BLaER1 treated with 17β-estradiol and CSF1 and Interleukin-3, amounts not matched to agents 10 nM and 100 nM (cell line): ENCODE data around the gene ZNF574.

Experiments used
- H3K27ac ChIP-seq, 11 experiments: shearing (Covaris generic); formaldehyde crosslinking; 2 replicates each; pipeline ENCODE4 v1.8.1; 2022
- H3K27me3 ChIP-seq, 11 experiments: shearing (Covaris generic); formaldehyde crosslinking; 2 replicates each; pipeline ENCODE4 v1.8.1; 2022
- H3K36me3 ChIP-seq, 11 experiments: shearing (Covaris generic); formaldehyde crosslinking; 2 replicates each; pipeline ENCODE4 v1.8.1; 2022
- H3K4me1 ChIP-seq, 10 experiments: shearing (Covaris generic); formaldehyde crosslinking; 2 replicates each; pipeline ENCODE4 v1.8.1; 2022
- H3K4me2 ChIP-seq, 11 experiments: shearing (Covaris generic); formaldehyde crosslinking; 2 replicates each; pipeline ENCODE4 v1.8.1; 2022
- H3K4me3 ChIP-seq, 10 experiments: shearing (Covaris generic); formaldehyde crosslinking; 2 replicates each; pipeline ENCODE4 v1.8.1; 2022
- H3K9ac ChIP-seq, 11 experiments: shearing (Covaris generic); formaldehyde crosslinking; 2 replicates each; pipeline ENCODE4 v1.8.1; 2022
- H3K9me3 ChIP-seq, 11 experiments: shearing (Covaris generic); formaldehyde crosslinking; replicated peaks in 1 of 11; 2 replicates each; pipeline ENCODE4 v1.8.1; 2022
- H4K20me1 ChIP-seq, 11 experiments: shearing (Covaris generic); formaldehyde crosslinking; 2 replicates each; pipeline ENCODE4 v1.8.1; 2022
- Cebpa-rat ChIP-seq, 11 experiments: shearing (Covaris generic); IDR thresholded peaks; 2 replicates each; pipeline ENCODE4 v1.8.1; 2022

ZNF574 gene

DNA sequence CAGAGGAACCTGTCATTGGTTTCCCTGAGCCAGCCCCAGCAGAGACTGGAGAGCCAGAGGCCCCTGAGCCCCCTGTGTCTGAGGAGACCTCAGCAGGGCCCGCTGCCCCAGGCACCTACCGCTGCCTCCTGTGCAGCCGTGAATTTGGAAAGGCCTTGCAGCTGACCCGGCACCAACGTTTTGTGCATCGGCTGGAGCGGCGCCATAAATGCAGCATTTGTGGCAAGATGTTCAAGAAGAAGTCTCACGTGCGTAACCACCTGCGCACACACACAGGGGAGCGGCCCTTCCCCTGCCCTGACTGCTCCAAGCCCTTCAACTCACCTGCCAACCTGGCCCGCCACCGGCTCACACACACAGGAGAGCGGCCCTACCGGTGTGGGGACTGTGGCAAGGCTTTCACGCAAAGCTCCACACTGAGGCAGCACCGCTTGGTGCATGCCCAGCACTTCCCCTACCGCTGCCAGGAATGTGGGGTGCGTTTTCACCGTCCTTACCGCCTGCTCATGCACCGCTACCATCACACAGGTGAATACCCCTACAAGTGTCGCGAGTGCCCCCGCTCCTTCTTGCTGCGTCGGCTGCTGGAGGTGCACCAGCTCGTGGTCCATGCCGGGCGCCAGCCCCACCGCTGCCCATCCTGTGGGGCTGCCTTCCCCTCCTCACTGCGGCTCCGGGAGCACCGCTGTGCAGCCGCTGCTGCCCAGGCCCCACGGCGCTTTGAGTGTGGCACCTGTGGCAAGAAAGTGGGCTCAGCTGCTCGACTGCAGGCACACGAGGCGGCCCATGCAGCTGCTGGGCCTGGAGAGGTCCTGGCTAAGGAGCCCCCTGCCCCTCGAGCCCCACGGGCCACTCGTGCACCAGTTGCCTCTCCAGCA, 4.2 kb downstream of the ZNF574 start:
- Histone ChIP-seq H3K9ac (peak overlapping the region in 3 of 11 experiments; percentile 14 to 35 (median 34); a peak in 3 of 22 replicates), H4K20me1 (peaks cover 56 to 84% (median 78%) of the 10 kb centered on the region in 11 experiments; a peak in 21 of 22 replicates), H3K36me3 (peaks cover 35 to 71% (median 65%) of the 10 kb centered on the region in 11 experiments), H3K9me3 (no peaks in the 10 kb centered on the region), H3K4me1 (peaks cover 17 to 49% (median 38%) of the 10 kb centered on the region in 10 experiments), H3K27me3 (no peaks in the 10 kb centered on the region), H3K27ac (no peak overlapping the region), H3K4me3 (no peak overlapping the region), H3K4me2 (peak overlapping the region in 3 of 11 experiments; percentile 24 to 99 (median 94); a peak in 4 of 22 replicates)
- TF ChIP-seq Cebpa-rat (IDR thresholded peaks at IDR 0.05), result no peak

DNA sequence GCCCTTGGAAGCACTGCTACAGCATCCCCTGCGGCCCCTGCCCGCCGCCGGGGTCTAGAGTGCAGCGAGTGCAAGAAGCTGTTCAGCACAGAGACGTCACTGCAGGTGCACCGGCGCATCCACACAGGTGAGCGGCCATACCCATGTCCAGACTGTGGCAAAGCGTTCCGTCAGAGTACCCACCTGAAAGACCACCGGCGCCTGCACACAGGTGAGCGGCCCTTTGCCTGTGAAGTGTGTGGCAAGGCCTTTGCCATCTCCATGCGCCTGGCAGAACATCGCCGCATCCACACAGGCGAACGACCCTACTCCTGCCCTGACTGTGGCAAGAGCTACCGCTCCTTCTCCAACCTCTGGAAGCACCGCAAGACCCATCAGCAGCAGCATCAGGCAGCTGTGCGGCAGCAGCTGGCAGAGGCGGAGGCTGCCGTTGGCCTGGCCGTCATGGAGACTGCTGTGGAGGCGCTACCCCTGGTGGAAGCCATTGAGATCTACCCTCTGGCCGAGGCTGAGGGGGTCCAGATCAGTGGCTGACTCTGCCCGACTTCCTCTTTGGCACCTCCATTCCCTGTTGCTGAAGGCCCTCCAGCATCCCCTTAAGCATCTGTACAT, 4.9 kb downstream of the ZNF574 start:
- Histone ChIP-seq H3K27me3 (no peaks in the 10 kb centered on the region), H3K36me3 (peaks cover 35 to 71% (median 65%) of the 10 kb centered on the region in 11 experiments), H3K27ac (no peak overlapping the region), H3K4me1 (peaks cover 16 to 50% (median 37%) of the 10 kb centered on the region in 10 experiments), H3K9me3 (no peaks in the 10 kb centered on the region), H4K20me1 (peaks cover 56 to 84% (median 78%) of the 10 kb centered on the region in 11 experiments; a peak in 21 of 22 replicates), H3K4me2 (peak overlapping the region in 4 of 11 experiments; percentile 3 to 25 (median 17); a peak in 3 of 22 replicates), H3K9ac (peak overlapping the region in 3 of 11 experiments; percentile 14 to 26 (median 21); a peak in 2 of 22 replicates), H3K4me3 (no peak overlapping the region)
- no peak for TF ChIP-seq Cebpa-rat (IDR thresholded peaks at IDR 0.05)

DNA sequence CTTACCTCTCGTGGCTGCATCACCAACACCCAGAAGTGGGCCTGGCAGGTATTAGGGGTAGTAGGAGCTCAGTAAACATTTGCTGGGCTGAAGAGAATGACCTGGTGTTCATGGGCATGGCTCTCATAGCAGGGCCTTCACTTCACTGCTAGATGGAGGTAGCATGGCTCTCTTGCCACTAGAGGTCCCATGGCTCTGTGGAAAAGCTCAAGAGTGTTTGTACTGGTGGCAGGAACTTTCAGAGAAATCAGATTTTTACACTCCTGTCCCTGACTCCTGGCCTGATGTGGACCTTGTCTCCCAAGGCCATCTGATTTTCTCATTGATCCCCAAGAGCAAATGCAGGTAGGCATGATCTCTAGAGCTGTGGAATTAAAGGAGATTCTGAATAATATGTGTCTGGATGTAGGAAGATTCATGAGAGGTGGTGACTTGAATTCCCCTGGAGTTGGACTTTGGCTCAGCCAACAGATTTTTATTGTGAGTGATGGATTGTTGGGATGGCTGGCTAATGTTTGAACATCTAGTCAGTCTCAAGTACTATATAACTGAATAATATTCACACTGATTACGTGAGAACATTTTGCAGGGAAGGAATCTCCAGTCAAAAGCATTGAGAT, 5.7 kb downstream of the ZNF574 start:
- Histone ChIP-seq H3K9me3 (no peaks in the 10 kb centered on the region), H4K20me1 (peaks cover 53 to 79% (median 74%) of the 10 kb centered on the region in 11 experiments; a peak in 21 of 22 replicates), H3K9ac (peak overlapping the region in 3 of 11 experiments; percentile 14 to 23 (median 19); a peak in 3 of 22 replicates), H3K27ac (no peak overlapping the region), H3K27me3 (no peaks in the 10 kb centered on the region), H3K4me2 (peak overlapping the region in 4 of 11 experiments; percentile 3 to 25 (median 17); a peak in 2 of 22 replicates), H3K4me3 (no peak overlapping the region), H3K4me1 (peaks cover 22 to 58% (median 45%) of the 10 kb centered on the region in 10 experiments), H3K36me3 (peaks cover 35 to 71% (median 65%) of the 10 kb centered on the region in 11 experiments)
- TF ChIP-seq Cebpa-rat (IDR thresholded peaks at IDR 0.05), result no peak

DNA sequence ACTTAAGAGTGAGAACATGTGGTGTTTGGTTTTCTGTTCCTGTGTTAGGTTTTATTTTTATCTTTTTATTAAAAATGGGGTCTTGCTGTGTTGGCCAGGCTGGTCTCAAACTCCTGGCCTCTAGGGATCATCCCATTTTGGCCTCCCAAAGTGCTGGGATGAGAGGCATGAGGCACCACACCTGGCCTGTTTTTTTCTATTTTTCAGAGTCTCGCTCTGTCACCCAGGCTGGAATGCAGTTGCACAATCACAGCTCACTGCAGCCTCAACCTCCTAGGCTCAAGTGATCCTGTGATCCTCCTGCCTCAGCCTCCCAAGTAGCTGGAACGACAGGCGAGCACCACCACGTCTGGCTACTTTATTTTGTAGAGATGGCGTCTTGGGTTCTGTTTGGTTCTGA, 7.6 kb downstream of the ZNF574 start:
- no peak overlapping the region for H3K9ac ChIP-seq
- TF ChIP-seq Cebpa-rat (IDR thresholded peaks at IDR 0.05), result peak in 5 of 11 experiments; percentile 12 to 56 (median 39); a peak in 5 of 22 replicates
- no peak overlapping the region for H3K4me3 ChIP-seq
- no peak overlapping the region for H3K27ac ChIP-seq
- H3K27me3 ChIP-seq, result no peaks in the 10 kb centered on the region
- peaks cover 21 to 58% (median 46%) of the 10 kb centered on the region in 10 experiments for H3K4me1 ChIP-seq
- H4K20me1 ChIP-seq, result peaks cover 35 to 61% (median 55%) of the 10 kb centered on the region in 11 experiments; a peak in 21 of 22 replicates
- peaks cover 30 to 61% (median 56%) of the 10 kb centered on the region in 11 experiments for H3K36me3 ChIP-seq
- no peaks in the 10 kb centered on the region for H3K9me3 ChIP-seq
- H3K4me2 ChIP-seq, result 0 out of 22 replicates have a peak overlapping the region, but pooled peaks of 1 of the 11 experiments have one; percentile 2

DNA sequence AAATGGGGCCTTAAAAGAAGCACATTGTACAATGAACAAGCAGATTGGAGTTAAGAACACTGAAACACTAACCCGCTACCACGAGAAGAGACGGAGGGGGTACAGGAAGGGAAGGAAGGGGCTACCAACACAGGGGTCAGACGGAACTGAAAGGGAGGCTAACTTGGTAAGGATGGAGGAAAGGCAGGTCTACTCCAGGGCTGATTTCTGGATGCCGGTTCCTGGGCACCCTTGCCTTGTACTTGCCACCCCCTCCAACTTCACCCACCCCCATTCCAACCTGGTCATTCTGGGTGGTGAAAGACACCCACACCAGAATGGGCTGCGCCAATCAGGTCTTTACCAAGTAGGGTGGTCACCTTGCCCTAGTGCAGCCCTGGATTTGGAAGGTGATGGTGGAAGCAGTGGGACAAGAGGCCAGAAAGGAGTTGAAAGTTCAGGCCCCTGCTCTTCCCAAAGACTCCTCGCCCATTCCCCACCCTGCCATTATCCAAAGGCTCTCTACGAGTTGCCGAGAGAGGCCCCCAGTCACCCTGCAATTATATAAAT, 10.3 kb downstream of the ZNF574 start:
- no peaks in the 10 kb centered on the region for H3K9me3 ChIP-seq
- no peak overlapping the region for H3K4me3 ChIP-seq
- H3K4me2 ChIP-seq, result peak overlapping the region in 9 of 11 experiments; percentile 15 to 99 (median 18); a peak in 13 of 22 replicates
- peaks cover 5 to 33% (median 29%) of the 10 kb centered on the region in 11 experiments for H3K36me3 ChIP-seq
- peaks cover 12 to 34% (median 28%) of the 10 kb centered on the region in 11 experiments; a peak in 21 of 22 replicates for H4K20me1 ChIP-seq
- TF ChIP-seq Cebpa-rat (IDR thresholded peaks at IDR 0.05), result no peak
- H3K4me1 ChIP-seq, result peaks cover 38 to 66% (median 55%) of the 10 kb centered on the region in 10 experiments
- no peak overlapping the region for H3K9ac ChIP-seq
- peak overlapping the region in 3 of 11 experiments; percentile 5 to 17 (median 14); a peak in 3 of 22 replicates for H3K27ac ChIP-seq
- no peaks in the 10 kb centered on the region for H3K27me3 ChIP-seq

DNA sequence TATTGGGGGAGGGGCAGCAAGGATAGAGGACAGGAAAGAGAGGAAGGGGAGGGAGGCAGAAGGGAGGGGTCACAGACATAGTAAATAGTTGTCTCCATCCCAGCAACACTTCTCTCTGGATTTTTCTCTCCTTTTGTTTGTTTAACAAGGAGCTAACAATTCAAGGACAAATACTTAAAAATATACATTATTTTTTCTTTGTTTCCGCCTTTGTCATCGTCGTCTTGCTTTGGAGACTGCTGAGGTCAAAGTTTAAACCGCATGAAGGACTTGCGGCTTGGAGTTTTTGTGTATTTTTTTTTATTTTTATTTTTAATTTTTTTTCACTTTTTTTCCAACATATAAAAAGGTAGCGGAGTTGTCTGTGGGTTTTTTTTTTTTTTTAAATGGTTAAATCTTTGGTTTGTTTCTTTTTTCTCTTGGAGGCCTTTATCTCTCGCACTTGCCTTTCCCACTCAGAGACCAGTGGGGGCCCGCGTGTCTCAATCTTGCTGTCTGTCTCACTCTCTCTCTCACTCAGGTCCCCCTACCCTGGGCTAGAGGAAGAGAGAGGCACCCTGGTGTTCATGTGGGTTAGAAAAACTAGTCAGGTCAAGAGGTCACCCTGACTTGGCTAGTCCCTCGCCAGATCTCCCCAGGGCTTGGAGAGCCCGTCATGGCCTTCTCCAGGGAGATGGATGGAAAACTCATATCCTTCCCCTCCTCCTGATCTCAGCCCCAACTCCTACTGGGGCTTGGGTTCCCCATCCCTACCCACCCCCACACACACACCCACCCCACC, 11.0 kb downstream of the ZNF574 start:
- Histone ChIP-seq H3K4me3 (no peak overlapping the region), H3K9ac (no peak overlapping the region), H3K4me2 (peak overlapping the region in 9 of 11 experiments; percentile 15 to 99 (median 41); a peak in 12 of 22 replicates), H3K27me3 (no peaks in the 10 kb centered on the region), H4K20me1 (peaks cover 10 to 27% (median 22%) of the 10 kb centered on the region in 11 experiments; a peak in 21 of 22 replicates), H3K4me1 (peaks cover 45 to 68% (median 60%) of the 10 kb centered on the region in 10 experiments), H3K27ac (peak overlapping the region in 2 of 11 experiments; percentile 2 to 6; a peak in 2 of 22 replicates), H3K9me3 (no peaks in the 10 kb centered on the region), H3K36me3 (peaks cover 8 to 31% (median 23%) of the 10 kb centered on the region in 11 experiments; a peak in 20 of 22 replicates)
- no peak for TF ChIP-seq Cebpa-rat (IDR thresholded peaks at IDR 0.05)

DNA sequence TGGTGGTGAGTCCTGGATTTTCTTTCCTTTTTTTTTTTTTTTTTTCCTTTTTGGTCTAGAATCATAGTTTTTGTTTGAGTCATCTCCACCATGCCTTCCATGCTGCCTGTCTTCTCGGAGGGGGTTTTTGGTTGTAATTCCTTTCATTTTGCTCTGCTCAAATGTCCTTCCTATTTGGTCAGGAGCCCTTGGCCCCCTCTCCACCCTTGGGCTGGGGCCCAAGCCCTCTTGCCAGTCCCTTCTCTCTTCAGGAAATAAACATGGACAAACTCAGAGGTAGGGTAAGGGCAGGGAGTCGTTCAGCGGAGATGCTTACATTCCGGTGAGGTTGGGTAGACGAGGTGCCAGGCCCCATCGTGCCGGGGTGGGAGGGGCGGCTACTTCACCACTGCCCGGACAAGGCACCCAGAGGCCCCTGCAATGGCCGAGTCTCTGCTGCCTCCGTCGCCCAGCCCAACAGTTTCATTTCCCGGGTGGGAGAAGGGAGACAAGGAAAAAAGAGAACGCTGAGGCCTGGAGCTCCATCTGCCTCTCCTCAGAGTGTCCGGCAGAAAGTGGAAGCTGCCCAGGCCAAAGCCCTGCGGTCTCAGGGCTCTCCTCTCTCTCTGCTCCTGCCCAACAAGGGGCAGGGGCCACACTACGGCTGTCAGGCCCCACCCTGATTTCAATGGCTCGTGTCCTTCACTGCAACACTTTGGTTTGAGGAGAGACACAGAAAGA, 12.7 kb downstream of the ZNF574 start:
- H4K20me1 ChIP-seq, result peaks cover 0 to 37% (median 9%) of the 10 kb centered on the region in 11 experiments; a peak in 16 of 22 replicates
- peak overlapping the region; percentile 82 to 99 (median 93) for H3K4me2 ChIP-seq
- peaks cover 62 to 79% (median 76%) of the 10 kb centered on the region in 10 experiments for H3K4me1 ChIP-seq
- H3K36me3 ChIP-seq, result peaks cover 6 to 37% (median 10%) of the 10 kb centered on the region in 11 experiments; a peak in 21 of 22 replicates
- H3K9ac ChIP-seq, result peak overlapping the region; percentile 48 to 74 (median 64); a peak in 21 of 22 replicates
- H3K27me3 ChIP-seq, result no peaks in the 10 kb centered on the region
- peak overlapping the region in 8 of 10 experiments; percentile 7 to 59 (median 38); a peak in 14 of 20 replicates for H3K4me3 ChIP-seq
- no peaks in the 10 kb centered on the region for H3K9me3 ChIP-seq
- H3K27ac ChIP-seq, result peak overlapping the region; percentile 49 to 87 (median 74)
- TF ChIP-seq Cebpa-rat (IDR thresholded peaks at IDR 0.05), result no peak
